Measurements from ENCODE around the gene HCFC2.

The HCFC2 gene

DNA sequence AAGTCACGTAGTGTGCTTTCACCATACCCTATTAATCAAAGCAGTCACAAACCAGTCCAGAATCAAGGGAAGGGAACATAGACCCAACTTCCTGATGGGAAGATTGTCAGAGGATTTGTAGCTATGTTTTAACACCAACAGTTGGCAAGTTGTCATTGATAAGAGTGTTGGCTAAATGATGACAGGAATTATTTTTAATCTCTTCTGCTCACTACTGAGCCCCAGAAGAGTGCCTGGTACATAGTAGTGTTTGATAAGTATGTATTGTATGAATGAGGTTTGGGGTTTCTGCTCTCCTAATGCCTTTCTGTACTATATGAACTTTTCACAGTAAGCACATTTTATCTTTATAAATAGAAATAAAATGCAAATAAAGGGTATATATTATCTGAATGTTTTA lies 14.7 kb downstream of the HCFC2 start:
- H3K4me2 ChIP-seq (ENCODE audit: low read depth, low read length, poor library complexity, severe bottlenecking) = no peak overlapping the region
- TF ChIP-seq EZH2phosphoT487 (IDR thresholded peaks at IDR 0.05; ENCODE audit: borderline replicate concordance) = no peak
- TF ChIP-seq, protein P1, sequence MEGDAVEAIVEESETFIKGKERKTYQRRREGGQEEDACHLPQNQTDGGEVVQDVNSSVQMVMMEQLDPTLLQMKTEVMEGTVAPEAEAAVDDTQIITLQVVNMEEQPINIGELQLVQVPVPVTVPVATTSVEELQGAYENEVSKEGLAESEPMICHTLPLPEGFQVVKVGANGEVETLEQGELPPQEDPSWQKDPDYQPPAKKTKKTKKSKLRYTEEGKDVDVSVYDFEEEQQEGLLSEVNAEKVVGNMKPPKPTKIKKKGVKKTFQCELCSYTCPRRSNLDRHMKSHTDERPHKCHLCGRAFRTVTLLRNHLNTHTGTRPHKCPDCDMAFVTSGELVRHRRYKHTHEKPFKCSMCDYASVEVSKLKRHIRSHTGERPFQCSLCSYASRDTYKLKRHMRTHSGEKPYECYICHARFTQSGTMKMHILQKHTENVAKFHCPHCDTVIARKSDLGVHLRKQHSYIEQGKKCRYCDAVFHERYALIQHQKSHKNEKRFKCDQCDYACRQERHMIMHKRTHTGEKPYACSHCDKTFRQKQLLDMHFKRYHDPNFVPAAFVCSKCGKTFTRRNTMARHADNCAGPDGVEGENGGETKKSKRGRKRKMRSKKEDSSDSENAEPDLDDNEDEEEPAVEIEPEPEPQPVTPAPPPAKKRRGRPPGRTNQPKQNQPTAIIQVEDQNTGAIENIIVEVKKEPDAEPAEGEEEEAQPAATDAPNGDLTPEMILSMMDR (conservative IDR thresholded peaks at IDR 0.05; ENCODE audit: low read length) = no peak
- H4K20me1 ChIP-seq (ENCODE audit: insufficient read depth, low read length, poor library complexity, severe bottlenecking) = peaks cover 13% of the 10 kb centered on the region
- peaks cover 6% of the 10 kb centered on the region for H3K4me1 ChIP-seq (ENCODE audit: insufficient read depth, low read length, poor library complexity, severe bottlenecking)
- H3K4me3 ChIP-seq (ENCODE audit: low read length, poor library complexity, severe bottlenecking) = no peak overlapping the region
- no peak overlapping the region for H2AFZ ChIP-seq (ENCODE audit: low read length)
- H3K9ac ChIP-seq (ENCODE audit: low read depth, low read length, poor library complexity, severe bottlenecking) = no peak overlapping the region
- no peaks in the 10 kb centered on the region for H3K9me3 ChIP-seq (ENCODE audit: insufficient read depth, low read depth, low read length)
- H3K27me3 ChIP-seq (ENCODE audit: insufficient read depth, low read length, poor library complexity, severe bottlenecking) = no peaks in the 10 kb centered on the region
- no peaks in the 10 kb centered on the region for H3K9me2 ChIP-seq (replicated peaks; ENCODE audit: low read depth, low read length)
- peaks cover 14% of the 10 kb centered on the region; the same call in 1 of the 2 replicates for H3K79me2 ChIP-seq (ENCODE audit: insufficient read depth, low read length)
- no peaks in the 10 kb centered on the region for H3F3A ChIP-seq (ENCODE audit: low read depth)
- H3K36me3 ChIP-seq (ENCODE audit: insufficient read depth, low read length) = peaks cover 21% of the 10 kb centered on the region; the same call in 1 of the 2 replicates

DNA sequence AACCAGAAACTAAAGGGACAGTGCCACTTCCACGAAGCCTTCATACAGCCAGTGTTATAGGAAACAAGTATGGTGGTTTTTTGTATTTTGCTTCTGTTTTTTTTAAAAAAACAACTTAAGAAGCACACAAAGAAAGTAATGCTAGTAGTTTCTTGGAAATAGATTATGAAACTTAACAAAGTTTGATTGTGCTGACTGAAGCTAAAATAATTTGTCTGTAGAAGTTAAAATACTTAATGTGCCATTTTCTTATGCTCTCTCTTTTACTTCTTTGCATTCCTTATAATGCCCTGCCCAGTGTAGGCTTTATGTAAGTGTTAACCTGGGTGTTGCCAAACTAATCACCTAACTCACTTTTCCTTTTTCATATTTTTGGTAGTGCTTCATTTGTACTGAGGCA lies 16.4 kb downstream of the HCFC2 start:
- Histone ChIP-seq H3K9ac (ENCODE audit: low read depth, low read length, poor library complexity, severe bottlenecking) (no peak overlapping the region), H4K20me1 (ENCODE audit: insufficient read depth, low read length, poor library complexity, severe bottlenecking) (peaks cover 13% of the 10 kb centered on the region), H3K4me2 (ENCODE audit: low read depth, low read length, poor library complexity, severe bottlenecking) (no peak overlapping the region), H2AFZ (ENCODE audit: low read length) (no peak overlapping the region), H3F3A (ENCODE audit: low read depth) (no peaks in the 10 kb centered on the region), H3K79me2 (ENCODE audit: insufficient read depth, low read length) (peaks cover 9% of the 10 kb centered on the region; the same call in 1 of the 2 replicates), H3K4me3 (ENCODE audit: low read length, poor library complexity, severe bottlenecking) (no peak overlapping the region), H3K27me3 (ENCODE audit: insufficient read depth, low read length, poor library complexity, severe bottlenecking) (no peaks in the 10 kb centered on the region), H3K4me1 (ENCODE audit: insufficient read depth, low read length, poor library complexity, severe bottlenecking) (peaks cover 6% of the 10 kb centered on the region), H3K9me3 (ENCODE audit: insufficient read depth, low read depth, low read length) (no peaks in the 10 kb centered on the region), H3K36me3 (ENCODE audit: insufficient read depth, low read length) (peaks cover 30% of the 10 kb centered on the region; the same call in 1 of the 2 replicates), H3K9me2 (replicated peaks; ENCODE audit: low read depth, low read length) (no peaks in the 10 kb centered on the region)
- TF ChIP-seq, protein P1 (conservative IDR thresholded peaks at IDR 0.05; ENCODE audit: low read length) = no peak
- TF ChIP-seq EZH2phosphoT487 (IDR thresholded peaks at IDR 0.05; ENCODE audit: borderline replicate concordance) = no peak

GRCh38 chr12:104083769-104084475 lies 19.6 kb downstream of the HCFC2 start:
- no peaks in the 10 kb centered on the region for H3K9me2 ChIP-seq (replicated peaks; ENCODE audit: low read depth, low read length)
- H3K9me3 ChIP-seq (ENCODE audit: insufficient read depth, low read depth, low read length) = no peaks in the 10 kb centered on the region
- H3K4me2 ChIP-seq (ENCODE audit: low read depth, low read length, poor library complexity, severe bottlenecking) = no peak overlapping the region
- H3K79me2 ChIP-seq (ENCODE audit: insufficient read depth, low read length) = no peaks in the 10 kb centered on the region
- H3K4me1 ChIP-seq (ENCODE audit: insufficient read depth, low read length, poor library complexity, severe bottlenecking) = peaks cover 6% of the 10 kb centered on the region
- TF ChIP-seq, protein P1 (conservative IDR thresholded peaks at IDR 0.05; ENCODE audit: low read length) = no peak
- TF ChIP-seq EZH2phosphoT487 (IDR thresholded peaks at IDR 0.05; ENCODE audit: borderline replicate concordance) = no peak
- H4K20me1 ChIP-seq (ENCODE audit: insufficient read depth, low read length, poor library complexity, severe bottlenecking) = peaks cover 7% of the 10 kb centered on the region
- H3K36me3 ChIP-seq (ENCODE audit: insufficient read depth, low read length) = peaks cover 42% of the 10 kb centered on the region; the same call in 1 of the 2 replicates
- H3F3A ChIP-seq (ENCODE audit: low read depth) = no peaks in the 10 kb centered on the region
- H3K27me3 ChIP-seq (ENCODE audit: insufficient read depth, low read length, poor library complexity, severe bottlenecking) = no peaks in the 10 kb centered on the region
- H2AFZ ChIP-seq (ENCODE audit: low read length) = no peak overlapping the region
- H3K9ac ChIP-seq (ENCODE audit: low read depth, low read length, poor library complexity, severe bottlenecking) = no peak overlapping the region
- H3K4me3 ChIP-seq (ENCODE audit: low read length, poor library complexity, severe bottlenecking) = no peak overlapping the region

Measured in Loucy (cell line).